ENCODE measurements around the gene PLCD4. TPM values are rescaled to one million over a fixed set of nuclear protein-coding genes. Genes with fewer than 3 reads are reported as not detected.

Gene PLCD4
- total and polyA plus RNA-seq, 5 experiments from 2014 or later, result 0.13 to 1.3 (median 0.25) TPM

GRCh38 chr2:218658671-218659257, 51.1 kb downstream of the PLCD4 start:
- H3K4me3 Mint-ChIP-seq, result peak overlapping the region; percentile 94 to 100 (median 99)
- no peaks in the 10 kb centered on the region for H3K27me3 Mint-ChIP-seq
- DNase-seq, result peak in 8 of 10 donors; percentile 9 to 36 (median 18)
- ATAC-seq, result peak in 1 of 2 donors; percentile 31
- peaks cover 0 to 56% (median 3%) of the 10 kb centered on the region in 3 donors for H3K36me3 Mint-ChIP-seq
- peaks cover 17 to 46% (median 35%) of the 10 kb centered on the region in 4 donors for H3K4me1 Mint-ChIP-seq
- peak overlapping the region; percentile 89 to 98 (median 95) for H3K27ac Mint-ChIP-seq
- POLR2A ChIA-PET, result interaction anchor here (0.7 to 4.9 kb wide), 13 partner anchors 9 to 733 kb away, joined by 3 to 61 read pairs (median 4); partner anchors contain the start of genes AAMP, ARPC2, DNAJB2 and PNKD
- H3K9me3 Mint-ChIP-seq, result no peaks in the 10 kb centered on the region

- Mint-ChIP-seq H3K27me3 (no peaks in the 10 kb centered on the region), H3K27ac (peak within 1 kb of the TSS; percentile 89 to 98 (median 95)), H3K9me3 (no peaks in the 10 kb centered on the region), H3K4me3 (peak within 1 kb of the TSS; percentile 94 to 100 (median 99)), H3K4me1 (peaks cover 17 to 46% (median 35%) of the 10 kb centered on the region in 4 donors), H3K36me3 (peaks cover 0 to 57% (median 3%) of the 10 kb centered on the region in 3 donors)
- peak; percentile 97 to 98 for ATAC-seq
- POLR2A ChIA-PET, result interaction anchor here (0.6 to 4.9 kb wide), 14 partner anchors 10 to 733 kb away, joined by 3 to 61 read pairs (median 4); partner anchors contain the start of genes AAMP, ARPC2, DNAJB2 and PNKD
- DNase-seq, result peak; percentile 76 to 95 (median 90)
Observed at GRCh38 chr2:218659258-218659987, 51.7 kb downstream of the PLCD4 start, which contains the start of the genes BCS1L and ZNF142. BCS1L (plus strand) TSS chr2:218659683; CDS start chr2:218660988, 1,305 bp downstream. ZNF142 (minus strand) TSS chr2:218659623; CDS start chr2:218656429, 3,194 bp downstream.

GRCh38 chr2:218659988-218660358, 52.3 kb downstream of the PLCD4 start:
- no peak for ATAC-seq
- POLR2A ChIA-PET, result interaction anchor here (0.6 to 4.9 kb wide), 10 partner anchors 11 to 732 kb away, joined by 3 to 61 read pairs (median 6); partner anchors contain the start of genes AAMP, ARPC2, PNKD and RNF25
- Mint-ChIP-seq H3K9me3 (no peaks in the 10 kb centered on the region), H3K4me3 (peak overlapping the region; percentile 94 to 100 (median 99)), H3K36me3 (peaks cover 0 to 57% (median 3%) of the 10 kb centered on the region in 3 donors), H3K27ac (peak overlapping the region; percentile 89 to 98 (median 95)), H3K4me1 (peaks cover 17 to 45% (median 35%) of the 10 kb centered on the region in 4 donors), H3K27me3 (no peaks in the 10 kb centered on the region)
- no peak for DNase-seq

GRCh38 chr2:218662377-218662776, 54.7 kb downstream of the PLCD4 start:
- no peak for ATAC-seq
- H3K4me1 Mint-ChIP-seq, result peaks cover 15 to 32% (median 27%) of the 10 kb centered on the region in 4 donors
- DNase-seq, result no peak
- POLR2A ChIA-PET, result interaction anchor here (1.5 to 4.9 kb wide), 2 partner anchors 9 to 10 kb away, joined by 5 to 61 read pairs; partner anchors contain the start of genes RNF25 and STK36
- H3K27ac Mint-ChIP-seq, result peak overlapping the region in 1 of 10 donors; percentile 29
- H3K9me3 Mint-ChIP-seq, result no peaks in the 10 kb centered on the region
- H3K36me3 Mint-ChIP-seq, result peaks cover 0 to 57% (median 5%) of the 10 kb centered on the region in 3 donors
- no peaks in the 10 kb centered on the region for H3K27me3 Mint-ChIP-seq
- peak overlapping the region in 2 of 10 donors; percentile 20 to 28 for H3K4me3 Mint-ChIP-seq

- DNase-seq, result no peak
- no peaks in the 10 kb centered on the region for H3K27me3 Mint-ChIP-seq
- POLR2A ChIA-PET, result interaction anchor here (0.6 to 1.5 kb wide), 2 partner anchors 9 to 515 kb away, joined by 3 to 5 read pairs; partner anchors contain the start of genes RNF25 and STK36
- no peaks in the 10 kb centered on the region for H3K9me3 Mint-ChIP-seq
- no peak for ATAC-seq
- H3K36me3 Mint-ChIP-seq, result peaks cover 0 to 57% (median 5%) of the 10 kb centered on the region in 3 donors
- peak overlapping the region in 1 of 10 donors; percentile 29 for H3K27ac Mint-ChIP-seq
- peaks cover 15 to 27% (median 24%) of the 10 kb centered on the region in 4 donors for H3K4me1 Mint-ChIP-seq
- H3K4me3 Mint-ChIP-seq, result peak overlapping the region in 1 of 10 donors; percentile 20
Observed at GRCh38 chr2:218662827-218663226, 55.1 kb downstream of the PLCD4 start.

GRCh38 chr2:218663901-218664300, 56.2 kb downstream of the PLCD4 start:
- DNase-seq (no peak), ATAC-seq (no peak)
- no peak overlapping the region for H3K4me3 Mint-ChIP-seq
- H3K27me3 Mint-ChIP-seq, result no peaks in the 10 kb centered on the region
- H3K27ac Mint-ChIP-seq, result peak overlapping the region in 2 of 10 donors; percentile 4 to 17
- POLR2A ChIA-PET, result interaction anchor here (1.5 kb wide), 1 partner anchor 8 kb away, joined by 5 read pairs; the partner anchor contains the start of genes RNF25 and STK36
- H3K4me1 Mint-ChIP-seq, result peaks cover 12 to 17% (median 15%) of the 10 kb centered on the region in 4 donors
- H3K36me3 Mint-ChIP-seq, result peaks cover 0 to 60% (median 5%) of the 10 kb centered on the region in 3 donors
- no peaks in the 10 kb centered on the region for H3K9me3 Mint-ChIP-seq

- no peak overlapping the region for H3K4me3 Mint-ChIP-seq
- ATAC-seq, result no peak
- H3K36me3 Mint-ChIP-seq, result peaks cover 0 to 60% (median 5%) of the 10 kb centered on the region in 3 donors
- H3K27me3 Mint-ChIP-seq, result no peaks in the 10 kb centered on the region
- H3K27ac Mint-ChIP-seq, result peak overlapping the region in 2 of 10 donors; percentile 33 to 49
- POLR2A ChIA-PET, result no interaction called here
- no peaks in the 10 kb centered on the region for H3K9me3 Mint-ChIP-seq
- peaks cover 9 to 15% (median 12%) of the 10 kb centered on the region in 4 donors for H3K4me1 Mint-ChIP-seq
- DNase-seq, result no peak
Observed at GRCh38 chr2:218664653-218665052, 57.0 kb downstream of the PLCD4 start.

GRCh38 chr2:218671097-218671653, 63.5 kb downstream of the PLCD4 start:
- DNase-seq (no peak), ATAC-seq (peak in 1 of 2 donors; percentile 2)
- POLR2A ChIA-PET, result interaction anchor here (0.5 to 5.6 kb wide), 6 partner anchors 8 to 618 kb away, joined by 3 to 61 read pairs (median 5); partner anchors contain the start of genes BCS1L, TTLL4 and ZNF142
- no peaks in the 10 kb centered on the region for H3K27me3 Mint-ChIP-seq
- H3K4me3 Mint-ChIP-seq, result peak overlapping the region; percentile 97 to 99 (median 98)
- peaks cover 0 to 21% (median 2%) of the 10 kb centered on the region in 3 donors for H3K36me3 Mint-ChIP-seq
- H3K4me1 Mint-ChIP-seq, result peaks cover 20 to 36% (median 24%) of the 10 kb centered on the region in 4 donors
- peak overlapping the region; percentile 93 to 99 (median 98) for H3K27ac Mint-ChIP-seq
- H3K9me3 Mint-ChIP-seq, result no peaks in the 10 kb centered on the region

GRCh38 chr2:218671654-218672566, 64.2 kb downstream of the PLCD4 start, which contains the start of the genes RNF25 and STK36:
RNF25 (minus strand) TSS chr2:218672002; CDS start chr2:218671970, 32 bp downstream.
STK36 (plus strand) TSS chr2:218672086; CDS start chr2:218672830, 744 bp downstream.
- H3K4me1 Mint-ChIP-seq, result peaks cover 20 to 36% (median 24%) of the 10 kb centered on the region in 4 donors
- POLR2A ChIA-PET, result interaction anchor here (0.5 to 5.6 kb wide), 7 partner anchors 9 to 617 kb away, joined by 3 to 61 read pairs (median 5); partner anchors contain the start of genes BCS1L, TTLL4 and ZNF142

GRCh38 chr2:218679119-218679518, 71.4 kb downstream of the PLCD4 start:
- peaks cover 0 to 23% (median 6%) of the 10 kb centered on the region in 3 donors for H3K36me3 Mint-ChIP-seq
- no peak for ATAC-seq
- no peak for DNase-seq
- no peak overlapping the region for H3K27ac Mint-ChIP-seq
- no peaks in the 10 kb centered on the region for H3K9me3 Mint-ChIP-seq
- peaks cover 0 to 2% (median 0%) of the 10 kb centered on the region in 4 donors for H3K4me1 Mint-ChIP-seq
- POLR2A ChIA-PET, result no interaction called here
- no peaks in the 10 kb centered on the region for H3K27me3 Mint-ChIP-seq
- no peak overlapping the region for H3K4me3 Mint-ChIP-seq

More at GRCh38 chr2:218671654-218672566, 64.2 kb downstream of the PLCD4 start, which contains the start of the genes RNF25 and STK36:
- peak within 1 kb of the TSS; percentile 93 to 99 (median 98) for H3K27ac Mint-ChIP-seq
- peak; percentile 95 to 97 for ATAC-seq
- H3K27me3 Mint-ChIP-seq, result no peaks in the 10 kb centered on the region
- H3K9me3 Mint-ChIP-seq, result no peaks in the 10 kb centered on the region
- peak; percentile 68 to 92 (median 80) for DNase-seq
- H3K36me3 Mint-ChIP-seq, result peaks cover 0 to 19% (median 2%) of the 10 kb centered on the region in 3 donors
- H3K4me3 Mint-ChIP-seq, result peak within 1 kb of the TSS; percentile 97 to 99 (median 98)

GRCh38 chr2:218680061-218680460, 72.4 kb downstream of the PLCD4 start:
- no peaks in the 10 kb centered on the region for H3K27me3 Mint-ChIP-seq
- POLR2A ChIA-PET, result no interaction called here
- no peaks in the 10 kb centered on the region for H3K9me3 Mint-ChIP-seq
- DNase-seq, result no peak
- peaks cover 0 to 2% (median 0%) of the 10 kb centered on the region in 4 donors for H3K4me1 Mint-ChIP-seq
- no peak for ATAC-seq
- no peak overlapping the region for H3K27ac Mint-ChIP-seq
- peaks cover 0 to 25% (median 6%) of the 10 kb centered on the region in 3 donors for H3K36me3 Mint-ChIP-seq
- H3K4me3 Mint-ChIP-seq, result no peak overlapping the region

Measured in naive thymus-derived CD8-positive, alpha-beta T cell (primary cell).